Tibial artery (tissue), 4 donors: ENCODE measurements around the gene IGHMBP2.

Experiments used
- DNase-seq, 2 donors: peaks; one replicate each; pipeline ENCODE4 v3.0.0-alpha.2; 2019
- H3K27ac ChIP-seq, 2 donors: fragments of 200-600 bp; sonication (generic) in 1 of 2; 1 replicate in 1 of 2; 2 replicates in 1 of 2; pipeline ENCODE4 v1.5.1; 2018 to 2019; ENCODE audit warnings: mild to moderate bottlenecking in 1 of 2
- H3K27me3 ChIP-seq, 2 donors: fragments of 200-600 bp; sonication (generic) in 1 of 2; one replicate each; pipeline versions ENCODE4 v1.5.1 to v1.6.0; 2016 to 2019
- H3K36me3 ChIP-seq, 3 donors: fragments of 200-600 bp; sonication (generic) in 2 of 3; one replicate each; pipeline ENCODE4 v1.5.1; 2016 to 2019; ENCODE audit warnings: mild to moderate bottlenecking in 2 of 3
- H3K4me1 ChIP-seq, 4 donors: fragments of 200-600 bp; sonication (generic) in 2 of 4; 1 replicate in 3 of 4; 2 replicates in 1 of 4; pipeline ENCODE4 v1.5.1; 2016 to 2019
- H3K4me3 ChIP-seq, 2 donors: fragments of 200-600 bp; sonication (generic) in 1 of 2; 1 replicate in 1 of 2; 2 replicates in 1 of 2; pipeline ENCODE4 v1.5.1; 2018 to 2019; ENCODE audit warnings: mild to moderate bottlenecking in 2 of 2
- H3K9me3 ChIP-seq, 3 donors: fragments of 200-600 bp; sonication (generic) in 1 of 3; one replicate each; pipeline ENCODE4 v1.5.1; 2016 to 2019
- CTCF ChIP-seq, 2 experiments: fragments of 200-600 bp in 1 of 2; fragments of 450-650 bp in 1 of 2; IDR thresholded peaks; one replicate each; pipeline ENCODE4 v1.5.1; 2017 to 2019; ENCODE audit warnings: antibody characterized with exemption in 2 of 2, mild to moderate bottlenecking in 1 of 2, moderate library complexity in 1 of 2
- intact Hi-C: fragments of 100-400 bp; cut with DNase I; formaldehyde crosslinking; loops from one replicate; pipeline ENCODE4 v1.15.0; 2023; ENCODE audit warnings: low total_unique reads

IGHMBP2 gene

GRCh38 chr11:68892576-68892975 is 11.1 kb upstream of the IGHMBP2 start:
- H3K27me3 ChIP-seq: no peaks in the 10 kb centered on the region
- H3K36me3 ChIP-seq: peaks cover 50 to 80% (median 52%) of the 10 kb centered on the region in 3 donors
- no peak for TF ChIP-seq CTCF (IDR thresholded peaks at IDR 0.05)
- DNase-seq: no peak
- no peak overlapping the region for H3K4me3 ChIP-seq
- peaks cover 5 to 29% (median 21%) of the 10 kb centered on the region in 4 donors for H3K4me1 ChIP-seq
- no peaks in the 10 kb centered on the region for H3K9me3 ChIP-seq
- H3K27ac ChIP-seq: peak overlapping the region in 1 of 2 donors; percentile 51
- intact Hi-C loops: loop anchor here (5.0 kb wide), 1 partner anchor 50 kb away; the partner anchor contains the start of gene CPT1A

- TF ChIP-seq CTCF (IDR thresholded peaks at IDR 0.05): no peak
- intact Hi-C loops: loop anchor here (5.0 kb wide), 1 partner anchor 51 kb away; the partner anchor contains the start of gene CPT1A
- no peak for DNase-seq
- no peaks in the 10 kb centered on the region for H3K9me3 ChIP-seq
- no peaks in the 10 kb centered on the region for H3K27me3 ChIP-seq
- no peak overlapping the region for H3K4me3 ChIP-seq
- peak overlapping the region in 1 of 2 donors; percentile 51 for H3K27ac ChIP-seq
- H3K4me1 ChIP-seq: peaks cover 5 to 29% (median 21%) of the 10 kb centered on the region in 4 donors
- peaks cover 57 to 87% (median 59%) of the 10 kb centered on the region in 3 donors for H3K36me3 ChIP-seq
These were observed 10.4 kb upstream of the IGHMBP2 start for GRCh38 chr11:68893282-68893681.

- no peak overlapping the region for H3K27ac ChIP-seq
- H3K36me3 ChIP-seq: peaks cover 69 to 92% (median 74%) of the 10 kb centered on the region in 3 donors
- peaks cover 3 to 9% (median 7%) of the 10 kb centered on the region in 4 donors for H3K4me1 ChIP-seq
- no peaks in the 10 kb centered on the region for H3K27me3 ChIP-seq
- H3K4me3 ChIP-seq: no peak overlapping the region
- H3K9me3 ChIP-seq: no peaks in the 10 kb centered on the region
- intact Hi-C loops: no loop called here
- no peak for TF ChIP-seq CTCF (IDR thresholded peaks at IDR 0.05)
- no peak for DNase-seq
These were observed 7.3 kb upstream of the IGHMBP2 start for GRCh38 chr11:68896171-68896959.

GRCh38 chr11:68897441-68897840 is 6.2 kb upstream of the IGHMBP2 start:
- no peak for DNase-seq
- Histone ChIP-seq H3K4me1 (peaks cover 0 to 11% (median 6%) of the 10 kb centered on the region in 4 donors), H3K27ac (no peak overlapping the region), H3K4me3 (no peak overlapping the region), H3K9me3 (no peaks in the 10 kb centered on the region), H3K36me3 (peaks cover 68 to 85% (median 73%) of the 10 kb centered on the region in 3 donors), H3K27me3 (no peaks in the 10 kb centered on the region)
- intact Hi-C loops: no loop called here
- no peak for TF ChIP-seq CTCF (IDR thresholded peaks at IDR 0.05)

GRCh38 chr11:68900835-68901381 is 2.8 kb upstream of the IGHMBP2 start:
- no peak for TF ChIP-seq CTCF (IDR thresholded peaks at IDR 0.05)
- Histone ChIP-seq H3K4me1 (peaks cover 0 to 33% (median 25%) of the 10 kb centered on the region in 4 donors), H3K4me3 (no peak overlapping the region), H3K27ac (no peak overlapping the region), H3K27me3 (no peaks in the 10 kb centered on the region), H3K36me3 (peaks cover 35 to 50% (median 39%) of the 10 kb centered on the region in 3 donors), H3K9me3 (no peaks in the 10 kb centered on the region)
- intact Hi-C loops: loop anchor here (10.0 kb wide), 1 partner anchor 184 kb away; no protein-coding TSS in a partner anchor
- DNase-seq: no peak
